GM11168 (cell line): ENCODE data around the gene IFITM1.
"Not testable (repeated sequence)": the region's sequence is repeated elsewhere in the genome, so short reads cannot be mapped to it uniquely, and the experiment has no call there.

Source experiments
- in situ Hi-C: fragments of 300-500 bp; cut with MboI; formaldehyde crosslinking; loops from one replicate; pipeline ENCODE4 v1.12.0; 2022; ENCODE audit warnings: low sequenced_read_pairs; ENCODE audit not compliant: unreplicated experiment

IFITM1 gene

GRCh38 chr11:307766-308708 lies 5.8 kb upstream of the IFITM1 start, which contains the start of gene IFITM2:
TSS of gene IFITM2 (plus strand) at chr11:307816. CDS start at chr11:308193, 377 bp downstream.
- in situ Hi-C loops, result not testable (repeated sequence)

DNA sequence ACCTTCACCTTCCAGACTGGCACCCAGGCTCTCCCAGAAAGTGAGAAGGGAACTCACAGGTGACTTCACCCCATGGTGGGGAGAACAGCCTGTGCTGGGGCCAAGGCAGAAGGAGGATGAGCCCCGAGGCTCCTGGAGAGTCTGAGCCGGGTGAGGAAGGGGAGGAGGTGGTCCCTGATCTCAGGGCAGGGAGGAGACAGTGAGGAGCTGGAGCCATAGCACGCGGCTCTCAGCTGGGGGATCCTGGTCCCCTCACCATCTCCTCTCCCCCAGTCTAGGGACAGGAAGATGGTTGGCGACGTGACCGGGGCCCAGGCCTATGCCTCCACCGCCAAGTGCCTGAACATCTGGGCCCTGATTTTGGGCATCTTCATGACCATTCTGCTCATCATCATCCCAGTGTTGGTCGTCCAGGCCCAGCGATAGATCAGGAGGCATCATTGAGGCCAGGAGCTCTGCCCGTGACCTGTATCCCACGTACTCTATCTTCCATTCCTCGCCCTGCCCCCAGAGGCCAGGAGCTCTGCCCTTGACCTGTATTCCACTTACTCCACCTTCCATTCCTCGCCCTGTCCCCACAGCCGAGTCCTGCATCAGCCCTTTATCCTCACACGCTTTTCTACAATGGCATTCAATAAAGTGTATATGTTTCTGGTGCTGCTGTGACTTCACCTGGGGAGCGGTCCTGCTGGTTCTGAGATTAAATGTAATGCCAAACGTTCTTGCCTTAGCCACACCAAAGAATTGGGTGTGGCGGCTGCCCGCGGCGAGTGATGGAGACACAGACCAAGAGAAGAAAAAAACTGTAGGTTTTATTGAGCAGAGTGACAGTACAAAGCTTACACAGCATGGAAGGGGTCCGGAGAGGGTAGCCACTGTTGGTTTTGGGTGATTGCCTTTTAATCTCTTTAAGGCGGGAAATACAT lies 4.8 kb upstream of the IFITM1 start:
- in situ Hi-C loops, result not testable (repeated sequence)

DNA sequence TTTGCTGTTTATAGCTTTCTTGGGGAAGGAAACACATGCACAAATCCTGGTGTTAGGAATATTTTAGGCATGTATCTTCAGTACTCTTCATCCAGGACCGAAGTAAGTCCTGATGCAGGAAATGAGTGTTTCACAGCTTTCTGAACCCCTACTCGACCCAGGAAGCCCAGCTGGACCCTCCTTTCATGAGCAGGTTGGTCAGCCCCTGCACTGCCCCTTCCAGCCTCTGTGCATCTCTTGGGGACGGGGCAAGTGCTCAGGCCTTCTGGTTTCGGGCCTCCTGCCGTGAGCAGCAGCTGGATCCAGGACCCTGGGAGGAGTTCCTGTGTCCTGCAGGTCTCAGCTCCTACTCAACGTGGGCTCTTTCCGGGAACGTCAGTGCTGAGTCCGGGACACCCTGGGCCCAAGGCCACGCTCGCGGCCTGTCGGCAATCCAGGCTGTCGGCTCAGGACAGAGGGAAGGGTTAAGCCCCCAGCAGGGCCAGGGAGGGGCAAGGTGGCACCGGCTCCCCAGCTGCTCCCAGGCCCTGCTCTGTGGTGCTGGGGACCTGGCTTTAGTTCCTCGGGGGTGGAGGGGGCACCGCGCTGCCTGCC lies 3.8 kb upstream of the IFITM1 start:
- in situ Hi-C loops, result not testable (repeated sequence)

GRCh38 chr11:311013-311748 lies 2.7 kb upstream of the IFITM1 start:
- in situ Hi-C loops, result not testable (repeated sequence)

DNA sequence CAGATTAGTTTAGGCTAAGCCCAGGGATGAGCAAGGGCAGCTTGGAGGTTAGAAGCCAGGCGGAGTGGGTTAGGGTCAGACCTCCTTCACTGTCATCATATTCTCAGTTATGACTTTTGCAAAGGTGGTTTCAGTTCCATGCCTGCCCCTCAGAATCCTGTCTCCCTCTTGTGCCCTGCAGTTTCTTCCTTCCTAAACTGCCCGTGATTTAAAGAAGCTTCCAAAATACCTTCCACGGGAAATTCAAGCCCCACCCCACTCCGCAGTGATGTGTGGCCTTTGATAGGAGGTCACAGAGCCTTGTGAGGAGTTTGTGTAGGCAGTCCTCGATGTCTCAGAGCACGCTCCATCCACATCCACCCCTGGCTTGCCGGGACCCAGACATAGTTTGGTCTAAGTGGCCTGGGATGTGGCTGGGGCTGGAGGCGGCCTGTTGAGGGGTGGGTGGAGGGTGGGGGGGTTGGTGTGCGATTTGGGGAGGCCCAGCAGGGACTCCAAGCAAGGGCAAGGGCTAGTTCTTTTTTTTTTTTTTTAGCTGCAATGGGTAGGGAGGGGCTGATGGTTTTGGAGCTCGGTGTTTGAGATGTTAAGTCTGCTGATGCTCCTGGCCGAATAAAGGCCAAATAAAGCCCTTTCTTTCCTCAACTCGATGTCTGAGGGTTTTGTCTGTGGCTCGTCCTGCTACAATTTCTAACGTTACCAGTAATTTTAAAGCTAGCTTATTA lies 1.6 kb upstream of the IFITM1 start:
- in situ Hi-C loops, result no loop called here

GRCh38 chr11:313304-313786 lies 495 bp upstream of the IFITM1 start:
- in situ Hi-C loops, result no loop called here

- in situ Hi-C loops, result not testable (repeated sequence)
Measured at GRCh38 chr11:314554-314875, 675 bp downstream of the IFITM1 start.

DNA sequence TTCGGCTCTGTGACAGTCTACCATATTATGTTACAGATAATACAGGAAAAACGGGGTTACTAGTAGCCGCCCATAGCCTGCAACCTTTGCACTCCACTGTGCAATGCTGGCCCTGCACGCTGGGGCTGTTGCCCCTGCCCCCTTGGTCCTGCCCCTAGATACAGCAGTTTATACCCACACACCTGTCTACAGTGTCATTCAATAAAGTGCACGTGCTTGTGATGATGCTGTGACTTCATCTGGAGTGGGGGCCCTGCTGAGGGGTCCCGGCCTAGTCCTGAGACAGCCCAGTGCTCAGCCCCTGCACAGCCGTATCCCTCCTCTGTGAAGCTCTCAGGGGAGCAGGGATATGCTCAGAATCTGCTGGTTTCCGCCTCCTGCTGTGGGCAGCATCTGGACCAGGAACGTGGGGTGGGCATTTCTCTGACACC lies 1.2 kb downstream of the IFITM1 start:
- in situ Hi-C loops, result no loop called here

- in situ Hi-C loops, result no loop called here
Measured at GRCh38 chr11:315516-315994, 1.7 kb downstream of the IFITM1 start.

GRCh38 chr11:316031-316701 lies 2.3 kb downstream of the IFITM1 start:
- in situ Hi-C loops, result no loop called here

GRCh38 chr11:316891-317301 lies 3.1 kb downstream of the IFITM1 start:
- in situ Hi-C loops, result no loop called here

GRCh38 chr11:317668-318404 lies 4.0 kb downstream of the IFITM1 start:
- in situ Hi-C loops, result not testable (repeated sequence)

DNA sequence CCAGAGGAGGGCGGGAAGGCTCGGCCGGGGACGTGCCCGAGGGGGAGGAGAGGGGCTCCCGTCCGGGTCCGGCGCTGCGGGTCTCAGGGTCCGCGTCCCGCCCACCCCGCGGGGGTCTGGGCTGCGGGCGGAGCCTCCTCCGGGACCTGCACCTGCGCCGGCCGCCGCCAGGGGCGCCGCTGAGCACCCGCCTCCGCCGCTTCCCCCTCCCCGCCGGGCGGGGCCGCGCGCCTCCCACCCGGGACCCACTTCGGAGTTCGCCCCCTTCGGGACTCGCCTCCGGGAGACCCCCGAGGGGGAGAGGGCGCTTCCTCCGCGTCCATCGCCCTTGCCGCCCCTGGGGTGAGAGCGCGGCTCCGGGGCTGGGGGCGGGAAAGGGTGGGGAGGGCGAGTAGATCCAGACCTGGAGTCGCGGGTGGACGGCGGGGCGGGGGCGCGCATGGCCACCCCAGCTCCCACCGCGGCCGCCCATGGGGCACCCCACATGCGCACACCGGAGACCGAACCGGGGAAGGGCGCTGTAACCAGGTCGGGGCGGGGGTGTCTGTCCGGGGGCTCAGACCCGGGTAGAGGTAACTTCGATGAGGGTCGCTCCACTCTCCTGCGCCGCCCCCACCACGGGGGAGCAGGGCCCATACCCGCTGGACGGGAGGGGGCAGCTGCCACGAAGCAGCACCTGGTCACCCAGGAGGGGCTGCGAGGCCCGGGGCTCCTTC lies 4.7 kb downstream of the IFITM1 start:
- in situ Hi-C loops, result not testable (repeated sequence)

DNA sequence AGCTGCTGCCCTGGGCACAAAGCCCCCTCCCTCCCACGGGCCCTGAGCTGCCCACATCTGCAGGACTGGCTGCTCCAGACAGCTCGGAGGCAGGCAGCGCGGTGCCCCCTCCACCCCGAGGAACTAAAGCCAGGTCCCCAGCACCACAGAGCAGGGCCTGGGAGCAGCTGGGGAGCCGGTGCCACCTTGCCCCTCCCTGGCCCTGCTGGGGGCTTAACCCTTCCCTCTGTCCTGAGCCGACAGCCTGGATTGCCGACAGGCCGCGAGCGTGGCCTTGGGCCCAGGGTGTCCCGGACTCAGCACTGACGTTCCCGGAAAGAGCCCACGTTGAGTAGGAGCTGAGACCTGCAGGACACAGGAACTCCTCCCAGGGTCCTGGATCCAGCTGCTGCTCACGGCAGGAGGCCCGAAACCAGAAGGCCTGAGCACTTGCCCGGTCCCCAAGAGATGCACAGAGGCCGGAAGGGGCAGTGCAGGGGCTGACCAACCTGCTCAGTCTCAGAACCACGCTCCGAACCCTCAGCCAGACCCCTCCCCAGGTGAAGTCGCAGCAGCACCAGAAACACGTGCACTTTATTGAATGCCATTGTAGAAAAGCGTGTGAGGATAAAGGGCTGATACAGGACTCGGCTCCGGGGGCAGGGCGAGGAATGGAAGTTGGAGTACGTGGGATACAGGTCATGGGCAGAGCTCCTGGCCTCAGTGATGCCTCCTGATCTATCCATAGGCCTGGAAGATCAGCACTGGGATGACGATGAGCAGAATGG lies 5.5 kb downstream of the IFITM1 start:
- in situ Hi-C loops, result not testable (repeated sequence)

DNA sequence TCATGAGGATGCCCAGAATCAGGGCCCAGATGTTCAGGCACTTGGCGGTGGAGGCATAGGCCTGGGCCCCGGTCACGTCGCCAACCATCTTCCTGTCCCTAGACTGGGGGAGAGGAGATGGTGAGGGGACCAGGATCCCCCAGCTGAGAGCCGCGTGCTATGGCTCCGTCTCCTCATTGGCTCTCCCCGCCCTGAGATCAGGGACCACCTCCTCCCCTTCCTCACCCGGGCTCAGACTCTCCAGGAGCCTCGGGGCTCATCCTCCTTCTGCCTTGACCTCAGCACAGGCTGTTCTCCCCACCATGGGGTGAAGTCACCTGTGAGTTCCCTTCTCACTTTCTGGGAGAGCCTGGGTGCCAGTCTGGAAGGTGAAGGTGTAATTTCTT lies 6.0 kb downstream of the IFITM1 start:
- in situ Hi-C loops, result not testable (repeated sequence)

- in situ Hi-C loops, result no loop called here
Measured at GRCh38 chr11:324156-324555, 10.3 kb downstream of the IFITM1 start.
